CD14-positive monocyte (primary cell): ENCODE measurements around the gene CMTM8. TPM values are rescaled to one million over a fixed set of nuclear protein-coding genes. Genes with fewer than 3 reads are reported as not detected.

Source experiments
- DNase-seq, 3 donors: peaks; one replicate each; pipeline ENCODE4 v3.0.0-alpha.2; 2011 to 2022
- H2AFZ ChIP-seq: 2 replicates; pipeline ENCODE4 v1.6.0; 2012; ENCODE audit warnings: mild to moderate bottlenecking, low read depth, low read length, inconsistent platforms; ENCODE audit not compliant: insufficient read depth, poor library complexity, severe bottlenecking
- H3K27ac ChIP-seq, 2 donors: 1 replicate in 1 of 2; 2 replicates in 1 of 2; pipeline ENCODE4 v1.5.1; 2012 to 2013; ENCODE audit warnings: low read length in 2 of 2, control low read depth in 1 of 2, inconsistent platforms in 1 of 2, low read depth in 1 of 2, mild to moderate bottlenecking in 1 of 2
- H3K27me3 ChIP-seq, 2 donors: one replicate each; pipeline versions ENCODE4 v1.6.0 to v1.6.1; 2011 to 2013; ENCODE audit warnings: low read length in 2 of 2; ENCODE audit not compliant: control insufficient read depth in 2 of 2, insufficient read depth in 2 of 2
- H3K36me3 ChIP-seq, 2 donors: replicated peaks in 1 of 2; 1 replicate in 1 of 2; 2 replicates in 1 of 2; pipeline versions ENCODE4 v1.5.1 to v1.6.1; 2012 to 2013; ENCODE audit warnings: low read length in 2 of 2, control low read depth in 1 of 2, inconsistent platforms in 1 of 2, mild to moderate bottlenecking in 1 of 2; ENCODE audit not compliant: insufficient read depth in 2 of 2, control insufficient read depth in 1 of 2
- H3K4me1 ChIP-seq, 2 donors: 1 replicate in 1 of 2; 2 replicates in 1 of 2; pipeline versions ENCODE4 v1.5.1 to v1.6.1; 2012 to 2013; ENCODE audit warnings: low read length in 2 of 2, control low read depth in 1 of 2, inconsistent platforms in 1 of 2, mild to moderate bottlenecking in 1 of 2, moderate library complexity in 1 of 2; ENCODE audit not compliant: insufficient read depth in 2 of 2, control insufficient read depth in 1 of 2
- H3K4me2 ChIP-seq: replicated peaks from 2 replicates; pipeline ENCODE3; 2012; ENCODE audit warnings: low read length, moderate library complexity, mild to moderate bottlenecking; ENCODE audit not compliant: poor library complexity, severe bottlenecking; ENCODE audit errors: extremely low read depth
- H3K4me3 ChIP-seq, 3 experiments: fragments of 200-600 bp in 1 of 3; sonication (generic) in 1 of 3; replicated peaks in 1 of 3; 1 replicate in 2 of 3; 2 replicates in 1 of 3; pipeline ENCODE4 v1.5.1; 2011 to 2013; ENCODE audit warnings: low read length in 3 of 3, mild to moderate bottlenecking in 3 of 3, control low read depth in 2 of 3, low read depth in 2 of 3, inconsistent platforms in 1 of 3, moderate library complexity in 1 of 3
- H3K79me2 ChIP-seq: 2 replicates; pipeline ENCODE4 v1.6.0; 2012; ENCODE audit warnings: mild to moderate bottlenecking, control low read depth, inconsistent platforms, low read length, moderate library complexity; ENCODE audit not compliant: insufficient read depth
- H3K9ac ChIP-seq: 2 replicates; pipeline ENCODE4 v1.6.0; 2017; ENCODE audit warnings: low read length, mild to moderate bottlenecking; ENCODE audit not compliant: insufficient read depth, poor library complexity, severe bottlenecking
- H3K9me3 ChIP-seq, 2 donors: replicated peaks in 1 of 2; 1 replicate in 1 of 2; 2 replicates in 1 of 2; pipeline versions ENCODE4 v1.5.1 to v1.6.1; 2012 to 2013; ENCODE audit warnings: low read length in 2 of 2, control low read depth in 1 of 2; ENCODE audit not compliant: control insufficient read depth in 1 of 2, insufficient read depth in 1 of 2
- H4K20me1 ChIP-seq: 2 replicates; pipeline ENCODE4 v1.6.0; 2012; ENCODE audit warnings: mild to moderate bottlenecking, low read length, control low read depth, moderate library complexity; ENCODE audit not compliant: insufficient read depth
- H3K27ac Mint-ChIP-seq, 7 donors: one replicate each; pipeline ENCODE4 v1.8.0; 2020; ENCODE audit warnings: mild to moderate bottlenecking in 7 of 7, mixed read lengths in 7 of 7, moderate library complexity in 6 of 7, inconsistent platforms in 2 of 7
- H3K27me3 Mint-ChIP-seq, 3 donors: one replicate each; pipeline ENCODE4 v1.8.0; 2021 to 2022; ENCODE audit warnings: low read depth in 3 of 3, mild to moderate bottlenecking in 3 of 3, mixed read lengths in 3 of 3, moderate library complexity in 3 of 3, inconsistent platforms in 1 of 3
- H3K36me3 Mint-ChIP-seq, 2 donors: one replicate each; pipeline ENCODE4 v1.8.0; 2020; ENCODE audit warnings: mixed read lengths in 2 of 2, inconsistent platforms in 1 of 2, mild to moderate bottlenecking in 1 of 2
- H3K4me1 Mint-ChIP-seq: one replicate; pipeline ENCODE4 v1.8.0; 2020; ENCODE audit warnings: mild to moderate bottlenecking, mixed read lengths
- H3K4me3 Mint-ChIP-seq, 2 donors: one replicate each; pipeline ENCODE4 v1.8.0; 2020; ENCODE audit warnings: mild to moderate bottlenecking in 2 of 2, mixed read lengths in 2 of 2, moderate library complexity in 1 of 2
- H3K9me3 Mint-ChIP-seq, 7 donors: one replicate each; pipeline ENCODE4 v1.8.0; 2020 to 2022; ENCODE audit warnings: mixed read lengths in 7 of 7, mild to moderate bottlenecking in 6 of 7, moderate library complexity in 6 of 7, inconsistent platforms in 2 of 7
- whole genome bisulfite sequencing: methylation state at CpG from one replicate; pipeline ENCODE4 v1.1.5; 2013; ENCODE audit warnings: missing lambda C conversion rate; ENCODE audit not compliant: insufficient coverage; 5-methylcytosine and 5-hydroxymethylcytosine counted together
- intact Hi-C, 2 donors: fragments of 100-400 bp; cut with micrococcal nuclease; formaldehyde crosslinking; loops; one replicate each; pipeline versions ENCODE4 v1.15.0 to v1.15.1; 2023
- polyA plus RNA-seq, 3 donors: library from polyadenylated mRNA; depleted of rRNA in 1 of 3; unstranded in 2 of 3; stranded (reverse) in 1 of 3; fragments of 300-500 nt in 2 of 3; fragments of >200 nt in 1 of 3; fragmentation: Illumina TruSeq in 2 of 3; gene quantifications; 1 replicate in 2 of 3; 2 replicates in 1 of 3; pipeline ENCODE4 v1.2.3, GENCODE V29; 2012 to 2021
- TF ChIP-seq, protein P1 (sequence below): fragments of 200-600 bp; IDR thresholded peaks from one replicate; pipeline ENCODE4 v1.8.0; 2022; ENCODE audit warnings: antibody characterized with exemption, mild to moderate bottlenecking

CMTM8 gene
- polyA plus RNA-seq, 3 donors: 0.46 to 2.5 (median 0.94) TPM

DNA sequence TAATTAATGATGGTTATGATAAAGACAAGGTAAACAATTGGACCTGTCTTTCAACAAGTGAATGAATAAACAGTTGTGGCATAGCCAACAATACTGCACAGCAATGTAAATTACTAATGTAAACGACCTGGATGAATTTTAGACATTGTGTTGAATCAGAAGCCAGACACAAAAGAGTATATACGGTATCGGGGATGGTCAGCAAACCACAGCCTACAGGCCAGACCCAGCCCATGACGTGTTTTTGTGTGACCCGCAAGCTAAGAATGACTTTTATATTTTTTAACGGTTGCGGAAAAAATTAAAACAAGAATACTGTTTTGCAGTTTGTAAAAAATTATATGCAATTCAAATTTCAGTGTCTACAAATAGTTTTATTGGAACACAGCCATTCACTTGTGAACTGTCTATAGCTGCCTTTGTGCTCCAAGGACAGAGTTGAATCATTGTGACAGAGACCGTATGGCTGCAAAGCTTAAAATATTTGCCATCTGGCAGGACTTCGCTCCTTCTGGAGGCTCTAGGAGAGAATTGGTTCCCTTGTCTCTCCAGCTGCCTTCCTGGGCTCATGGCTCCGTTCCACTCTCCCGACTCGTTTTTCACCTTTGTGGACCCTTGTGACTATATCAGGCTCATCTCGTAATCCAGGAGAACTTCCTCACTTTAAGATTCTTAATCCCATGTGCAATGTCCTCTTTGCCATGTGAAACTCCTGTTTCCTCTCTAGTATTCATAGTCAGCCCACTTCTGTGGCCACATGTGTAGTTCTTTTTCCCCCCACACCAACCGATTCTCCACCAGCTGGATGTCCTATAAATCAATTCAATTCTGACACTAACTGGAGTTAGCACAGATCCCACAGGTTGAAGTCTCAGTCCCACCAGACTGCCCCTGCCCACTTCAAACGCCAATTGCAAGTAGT, 72.7 kb downstream of the CMTM8 start:
- no peaks in the 10 kb centered on the region for H3K4me1 ChIP-seq
- H2AFZ ChIP-seq: no peak overlapping the region
- no peak overlapping the region for H3K4me3 Mint-ChIP-seq
- H3K9me3 ChIP-seq: no peaks in the 10 kb centered on the region
- H3K36me3 ChIP-seq: no peaks in the 10 kb centered on the region
- peaks cover 0 to 9% (median 4%) of the 10 kb centered on the region in 3 donors for H3K27me3 Mint-ChIP-seq
- H3K27ac ChIP-seq: no peak overlapping the region
- no peak for DNase-seq
- H4K20me1 ChIP-seq: no peaks in the 10 kb centered on the region
- no peaks in the 10 kb centered on the region for H3K79me2 ChIP-seq
- no peak overlapping the region for H3K9ac ChIP-seq
- H3K27ac Mint-ChIP-seq: no peak overlapping the region
- peaks cover 0 to 2% (median 0%) of the 10 kb centered on the region in 7 donors for H3K9me3 Mint-ChIP-seq
- H3K36me3 Mint-ChIP-seq: no peaks in the 10 kb centered on the region
- peaks cover 5% of the 10 kb centered on the region for H3K4me1 Mint-ChIP-seq
- TF ChIP-seq, protein P1, sequence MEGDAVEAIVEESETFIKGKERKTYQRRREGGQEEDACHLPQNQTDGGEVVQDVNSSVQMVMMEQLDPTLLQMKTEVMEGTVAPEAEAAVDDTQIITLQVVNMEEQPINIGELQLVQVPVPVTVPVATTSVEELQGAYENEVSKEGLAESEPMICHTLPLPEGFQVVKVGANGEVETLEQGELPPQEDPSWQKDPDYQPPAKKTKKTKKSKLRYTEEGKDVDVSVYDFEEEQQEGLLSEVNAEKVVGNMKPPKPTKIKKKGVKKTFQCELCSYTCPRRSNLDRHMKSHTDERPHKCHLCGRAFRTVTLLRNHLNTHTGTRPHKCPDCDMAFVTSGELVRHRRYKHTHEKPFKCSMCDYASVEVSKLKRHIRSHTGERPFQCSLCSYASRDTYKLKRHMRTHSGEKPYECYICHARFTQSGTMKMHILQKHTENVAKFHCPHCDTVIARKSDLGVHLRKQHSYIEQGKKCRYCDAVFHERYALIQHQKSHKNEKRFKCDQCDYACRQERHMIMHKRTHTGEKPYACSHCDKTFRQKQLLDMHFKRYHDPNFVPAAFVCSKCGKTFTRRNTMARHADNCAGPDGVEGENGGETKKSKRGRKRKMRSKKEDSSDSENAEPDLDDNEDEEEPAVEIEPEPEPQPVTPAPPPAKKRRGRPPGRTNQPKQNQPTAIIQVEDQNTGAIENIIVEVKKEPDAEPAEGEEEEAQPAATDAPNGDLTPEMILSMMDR: no peak
- no peaks in the 10 kb centered on the region for H3K27me3 ChIP-seq
- H3K4me2 ChIP-seq: no peak overlapping the region
- 80% methylated on average over 10 of the region's 15 CpGs for WGBS
- intact Hi-C loops: no loop called here
- H3K4me3 ChIP-seq: no peak overlapping the region

DNA sequence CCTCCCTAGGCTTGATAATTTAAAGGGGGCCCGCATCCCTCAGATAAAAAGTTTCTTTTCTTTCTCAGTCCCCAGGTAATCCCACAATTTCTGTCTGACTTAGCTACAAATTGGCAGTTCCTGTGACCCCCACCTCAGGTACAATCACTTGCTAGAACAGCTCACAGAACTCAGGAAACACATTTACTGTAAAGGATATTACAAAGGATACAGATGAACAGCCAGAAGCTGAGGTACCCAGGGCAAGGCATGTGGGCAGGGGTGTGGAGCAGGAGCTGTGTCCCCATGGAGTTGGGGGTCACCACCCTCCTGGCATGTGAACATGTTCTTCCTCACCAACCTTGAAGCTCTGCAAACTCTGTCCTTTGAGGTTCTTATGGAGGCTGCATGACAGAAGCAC, 73.8 kb downstream of the CMTM8 start:
- H3K9me3 Mint-ChIP-seq: peaks cover 0 to 2% (median 0%) of the 10 kb centered on the region in 7 donors
- Histone ChIP-seq H3K27me3 (no peaks in the 10 kb centered on the region), H2AFZ (no peak overlapping the region), H3K9ac (no peak overlapping the region), H3K9me3 (no peaks in the 10 kb centered on the region), H3K4me2 (no peak overlapping the region), H3K36me3 (no peaks in the 10 kb centered on the region), H3K27ac (no peak overlapping the region), H3K79me2 (no peaks in the 10 kb centered on the region), H3K4me3 (no peak overlapping the region), H4K20me1 (no peaks in the 10 kb centered on the region), H3K4me1 (no peaks in the 10 kb centered on the region)
- H3K27ac Mint-ChIP-seq: no peak overlapping the region
- intact Hi-C loops: no loop called here
- TF ChIP-seq, protein P1: no peak
- no peak for DNase-seq
- WGBS: no CpG with 5 or more reads among the region's 1 CpG
- no peaks in the 10 kb centered on the region for H3K36me3 Mint-ChIP-seq
- H3K27me3 Mint-ChIP-seq: peaks cover 0 to 7% (median 4%) of the 10 kb centered on the region in 3 donors
- no peak overlapping the region for H3K4me3 Mint-ChIP-seq
- peaks cover 5% of the 10 kb centered on the region for H3K4me1 Mint-ChIP-seq
